Activated T-cell treated with anti-CD3 and anti-CD28 coated beads for 24 hours (primary cell): ENCODE measurements around the gene MAGI2.

Experiments
- DNase-seq: peaks from one replicate; pipeline ENCODE4 v3.0.0-alpha.2; 2020; ENCODE audit warnings: low read depth

The MAGI2 gene

GRCh38 chr7:78139335-78139734, 1314.1 kb downstream of the MAGI2 start:
- no peak for DNase-seq

DNA sequence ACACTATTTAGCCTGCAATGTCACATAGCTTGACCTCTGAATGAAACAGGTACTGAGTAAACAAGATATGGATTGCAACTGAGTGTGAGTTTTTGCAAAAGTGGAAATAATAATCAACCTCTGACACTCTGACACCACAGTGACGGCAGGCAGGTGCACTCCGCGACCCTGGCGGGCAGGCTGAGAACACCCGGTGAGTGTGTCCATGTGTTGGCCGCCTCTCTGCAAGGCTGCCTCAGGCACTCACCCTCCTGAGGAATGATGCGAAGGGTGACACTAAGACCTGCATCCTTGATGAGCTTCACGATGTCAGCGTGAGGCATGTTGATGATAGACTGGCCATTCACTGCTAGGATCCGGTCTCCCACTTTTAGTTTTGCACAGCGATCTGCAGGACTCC, 1318.7 kb downstream of the MAGI2 start:
- DNase-seq = no peak

GRCh38 chr7:78134256-78134655, 1319.2 kb downstream of the MAGI2 start:
- no peak for DNase-seq

DNA sequence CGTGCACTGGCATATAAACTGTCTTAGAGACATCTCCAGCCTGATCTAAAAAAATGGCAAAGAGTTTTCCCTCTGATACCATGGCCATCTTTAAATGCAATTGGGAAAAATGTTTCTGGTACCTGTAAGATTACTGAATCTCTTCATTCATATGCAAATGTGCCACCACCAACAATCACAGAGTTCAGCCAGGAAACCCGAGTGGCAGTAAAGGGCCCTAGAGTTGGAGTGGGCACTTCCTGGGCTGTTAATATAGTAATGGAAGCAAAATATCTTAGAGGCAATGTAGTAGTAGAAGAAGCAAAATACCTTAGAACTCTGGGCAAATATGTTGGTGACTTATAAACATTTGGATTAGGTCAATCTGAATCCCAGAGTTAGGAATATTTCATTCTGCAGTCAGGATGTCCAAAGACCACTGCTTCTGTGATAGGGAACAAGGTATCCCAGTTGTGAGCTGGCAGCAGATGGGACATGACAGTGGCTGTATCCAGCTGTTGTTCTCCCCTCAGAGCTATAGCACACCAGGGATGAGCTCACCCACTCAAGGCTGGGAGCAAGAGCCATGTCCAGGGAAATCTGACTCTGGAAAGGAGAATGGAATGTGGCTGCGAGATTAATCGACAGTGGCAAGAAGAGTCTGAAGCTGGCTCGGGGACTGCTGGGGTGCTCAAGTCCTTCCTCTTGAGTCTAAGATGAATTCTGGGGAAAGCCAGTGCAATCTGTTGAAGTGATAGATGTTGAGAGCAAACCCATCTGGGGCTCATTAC, 1322.8 kb downstream of the MAGI2 start:
- DNase-seq = no peak

GRCh38 chr7:78129865-78130264, 1323.6 kb downstream of the MAGI2 start:
- no peak for DNase-seq

DNA sequence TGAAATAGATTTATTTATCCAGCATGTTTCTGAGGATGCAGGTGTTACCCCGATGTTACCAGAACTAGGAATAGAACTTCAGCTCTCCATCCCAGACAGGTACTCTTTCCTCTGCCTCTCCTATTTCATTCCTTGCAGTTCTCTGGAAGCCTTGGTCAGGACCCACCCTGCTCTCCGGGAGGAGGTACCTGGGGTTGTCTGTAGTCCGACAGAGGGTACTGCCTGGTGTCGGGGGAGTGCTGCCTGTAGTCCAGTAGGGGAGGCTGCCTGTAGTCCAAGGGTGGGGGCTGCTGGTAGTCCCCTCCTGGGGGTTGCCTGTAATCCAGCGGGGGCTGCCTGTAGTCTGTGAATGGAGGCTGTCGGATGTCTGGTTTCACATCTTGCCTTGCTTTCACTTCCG, 1326.5 kb downstream of the MAGI2 start:
- no peak for DNase-seq

GRCh38 chr7:78125884-78126283, 1327.6 kb downstream of the MAGI2 start:
- no peak for DNase-seq

DNA sequence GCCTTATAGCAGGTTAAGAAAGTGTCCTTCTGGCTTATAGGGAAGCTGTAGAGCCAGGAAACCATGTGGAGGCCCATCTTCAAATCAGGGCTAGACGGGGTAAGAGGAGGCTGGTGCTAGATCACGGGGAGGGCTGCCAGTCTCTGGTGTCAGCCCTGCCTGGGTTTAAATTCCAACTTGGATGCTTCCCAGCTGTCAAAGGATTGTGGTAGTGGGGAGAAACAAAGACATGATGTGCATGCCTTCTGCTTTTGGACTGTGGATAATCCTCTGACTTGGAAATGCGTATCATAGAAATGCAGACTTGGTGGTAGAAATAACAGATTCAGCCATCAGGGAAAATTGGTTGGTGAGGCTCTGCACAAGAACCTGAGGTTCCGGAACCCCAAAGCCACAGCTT, 1329.3 kb downstream of the MAGI2 start:
- no peak for DNase-seq

DNA sequence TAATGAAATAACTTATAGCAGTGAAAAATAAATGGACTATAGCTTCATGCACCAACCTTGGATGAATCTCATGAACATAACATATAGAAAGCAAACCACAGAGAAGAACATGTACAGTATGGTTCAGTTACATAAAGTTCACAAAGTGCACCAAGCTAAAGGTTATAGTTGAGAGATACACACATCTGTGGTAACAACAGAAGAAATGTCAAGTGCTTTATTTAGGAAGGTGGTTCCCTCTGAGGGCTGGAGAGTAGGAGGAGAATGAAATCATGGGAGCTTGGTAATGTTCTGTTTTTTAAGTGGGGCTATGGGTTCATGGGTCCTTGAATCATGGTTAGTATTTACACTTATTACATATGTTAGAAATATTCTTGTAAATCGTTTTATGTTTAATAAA, 1331.6 kb downstream of the MAGI2 start:
- no peak for DNase-seq

DNA sequence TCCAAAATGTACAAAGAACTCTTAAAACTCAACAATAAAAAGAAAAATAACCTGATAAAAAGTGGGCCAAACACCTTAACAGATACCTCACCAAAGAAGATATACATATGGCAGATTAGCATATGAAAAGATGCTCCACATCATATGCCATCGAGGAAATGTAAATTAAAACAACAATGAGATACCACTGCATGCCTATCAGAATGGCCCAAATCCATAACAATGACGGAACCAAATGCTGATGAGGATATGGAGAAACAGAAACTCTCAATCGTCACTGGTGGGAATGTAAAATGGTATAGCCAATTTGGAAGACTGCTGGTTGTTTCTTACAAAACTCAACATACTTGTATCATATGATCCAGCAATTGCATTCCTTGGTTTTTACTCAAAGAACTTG, 1335.0 kb downstream of the MAGI2 start:
- DNase-seq = no peak

- DNase-seq = no peak
Observed at GRCh38 chr7:78115876-78116275, 1337.6 kb downstream of the MAGI2 start.

GRCh38 chr7:78114993-78115392, 1338.5 kb downstream of the MAGI2 start:
- no peak for DNase-seq

- DNase-seq = no peak
Observed at GRCh38 chr7:78112488-78112887, 1341.0 kb downstream of the MAGI2 start.

GRCh38 chr7:78111386-78111785, 1342.1 kb downstream of the MAGI2 start:
- DNase-seq = no peak

DNA sequence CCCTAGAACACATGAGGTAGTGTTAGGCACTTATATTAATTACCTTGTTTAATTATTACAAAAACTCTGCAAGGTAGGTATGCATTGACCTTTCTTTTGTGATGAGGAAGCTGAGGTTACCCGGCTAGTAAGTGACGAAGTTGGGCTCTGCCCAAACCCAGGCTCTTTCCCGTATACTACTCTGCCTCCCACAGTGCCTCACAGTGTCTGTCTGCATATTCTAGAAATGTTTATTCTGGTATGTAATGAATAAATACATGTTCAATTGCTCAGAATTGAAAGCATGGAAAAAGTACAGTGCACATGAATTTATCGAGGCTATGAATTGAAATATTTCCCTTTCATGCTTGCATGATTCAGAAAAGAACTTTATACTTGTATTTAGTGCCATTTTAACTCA, 1350.0 kb downstream of the MAGI2 start:
- DNase-seq = no peak

DNA sequence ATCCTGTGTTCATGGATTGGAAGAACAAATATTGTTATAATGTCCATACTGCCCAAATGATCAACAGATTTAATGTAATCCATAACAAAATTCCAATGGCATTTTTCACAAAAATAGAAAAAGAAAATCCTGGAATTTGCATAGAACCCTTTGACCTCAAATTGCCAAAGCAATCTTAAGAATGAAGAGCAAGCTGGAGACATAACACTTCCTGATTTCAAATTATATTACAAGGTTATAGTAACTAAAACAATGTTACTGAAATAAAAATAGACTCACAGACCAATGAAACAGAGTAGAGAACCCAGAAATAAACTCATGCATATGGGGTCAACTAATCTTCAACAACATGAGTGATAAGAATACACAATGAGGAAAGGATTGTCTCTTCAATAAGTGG, 1352.4 kb downstream of the MAGI2 start:
- no peak for DNase-seq

GRCh38 chr7:78099715-78100394, 1353.6 kb downstream of the MAGI2 start:
- no peak for DNase-seq

DNA sequence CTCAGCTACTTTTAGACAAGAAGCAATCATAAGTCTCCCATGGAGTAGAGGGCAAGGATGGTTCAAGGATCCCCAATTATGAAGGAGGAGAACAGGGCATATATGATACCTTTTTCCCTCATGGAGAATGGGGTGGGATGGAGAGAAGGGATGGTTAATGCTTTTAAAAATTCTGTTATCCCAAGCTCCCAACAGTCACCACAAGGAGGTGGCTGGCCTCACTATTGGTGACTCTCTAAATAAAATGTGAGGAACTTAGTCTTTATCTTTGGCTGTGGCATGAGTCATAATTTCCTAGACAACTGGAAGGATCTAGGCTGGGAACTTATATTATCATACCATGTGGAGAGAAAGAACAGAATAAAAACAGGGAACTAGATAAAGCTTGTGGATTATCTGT, 1357.9 kb downstream of the MAGI2 start:
- no peak for DNase-seq

GRCh38 chr7:78092331-78092730, 1361.1 kb downstream of the MAGI2 start:
- DNase-seq = no peak

DNA sequence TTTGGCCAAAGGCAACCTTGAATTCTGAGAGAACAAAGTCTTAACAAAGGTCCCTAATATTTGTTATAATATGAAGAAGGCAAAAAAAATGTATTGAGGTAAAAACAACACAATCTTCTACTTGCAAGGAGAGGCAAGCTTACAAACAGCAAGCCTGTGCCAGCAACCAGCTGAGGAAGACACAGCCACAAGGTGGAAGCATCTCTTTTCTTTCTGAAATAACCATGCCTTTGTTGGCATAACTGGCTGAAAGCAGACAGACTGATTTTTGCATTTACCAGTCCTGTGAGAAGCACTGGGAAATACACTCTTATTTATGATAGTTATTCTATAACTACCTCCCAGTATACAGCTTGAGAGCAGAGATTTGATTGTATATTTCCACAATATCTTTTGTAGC, 1362.9 kb downstream of the MAGI2 start:
- DNase-seq = no peak

GRCh38 chr7:78083476-78084120, 1369.9 kb downstream of the MAGI2 start:
- DNase-seq = no peak

- no peak for DNase-seq
Observed at GRCh38 chr7:78082556-78082955, 1370.9 kb downstream of the MAGI2 start.

DNA sequence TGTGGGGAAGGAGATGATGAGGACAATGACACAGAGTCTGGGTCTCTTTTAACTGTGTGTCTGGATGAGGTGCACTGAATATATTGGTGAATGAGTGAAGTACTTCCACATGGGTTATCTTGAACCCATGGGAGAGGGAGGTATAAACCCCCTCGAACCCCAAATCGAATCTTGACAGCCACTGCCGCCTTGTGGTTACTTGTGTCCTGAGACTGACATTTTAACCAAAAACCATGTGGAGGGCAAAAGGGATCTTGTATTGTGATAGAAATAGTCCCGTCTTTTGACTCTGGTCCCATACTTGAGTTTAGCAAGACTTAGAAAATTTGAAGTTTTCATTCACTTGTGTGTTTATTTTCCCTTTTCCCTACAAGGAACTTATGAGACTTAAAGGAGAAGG, 1371.6 kb downstream of the MAGI2 start:
- DNase-seq = no peak
